A549 (cell line): ENCODE data around the gene CAMTA1. TPM values are rescaled to one million over a fixed set of nuclear protein-coding genes. Genes with fewer than 3 reads are reported as not detected.

ENCODE experiments used
- ATAC-seq, 2 experiments: fragments of 200-7000 bp in 1 of 2; fragments of >200 bp in 1 of 2; cut with Nextera tagmentation in 1 of 2; cut with Tn5 transposase in 1 of 2; 3 replicates each; pipeline versions ENCODE4 v1.8.0 to v1.9.1; 2018 to 2020; ENCODE audit warnings: mild to moderate bottlenecking in 1 of 2, moderate library complexity in 1 of 2
- CTCF ChIA-PET: fragments of 300-600 bp; sonication (Branson Sonifier 250); formaldehyde crosslinking; extraction: SDS; loops from one replicate; lab custom pipeline; 2021; ENCODE audit warnings: antibody characterized with exemption, inconsistent platforms; lab: Yijun Ruan, JAX
- POLR2A ChIA-PET: fragments of 350-600 bp; formaldehyde crosslinking; extraction: SDS; loops from one replicate; lab custom pipeline; 2021; ENCODE audit warnings: antibody characterized with exemption, inconsistent platforms; lab: Yijun Ruan, JAX
- DNase-seq, 2 experiments: peaks; one replicate each; pipeline versions ENCODE4 v3.0.0 to v3.0.0-alpha.2; 2011 to 2016; ENCODE audit warnings: low read depth in 1 of 2, low spot score in 1 of 2
- FAIRE-seq: peaks from 2 replicates; lab custom pipeline; 2011; peaks lifted over from hg19 to GRCh38; lab: Jason Lieb, UNC
- H3K27ac ChIP-seq, 2 experiments: fragments of >200 bp; sonication (Bioruptor Twin); formaldehyde crosslinking; 3 replicates each; pipeline ENCODE4 v1.5.1; 2016 to 2017
- H3K4me1 ChIP-seq: fragments of >200 bp; sonication (Bioruptor Twin); formaldehyde crosslinking; 3 replicates; pipeline ENCODE4 v1.6.1; 2016
- H3K4me2 ChIP-seq: fragments of >200 bp; sonication (Bioruptor Twin); formaldehyde crosslinking; 3 replicates; pipeline ENCODE4 v1.6.1; 2016
- H3K4me3 ChIP-seq: fragments of >200 bp; sonication (Bioruptor Twin); formaldehyde crosslinking; 3 replicates; pipeline ENCODE4 v1.5.1; 2016
- H3K9me3 ChIP-seq: fragments of >200 bp; sonication (Bioruptor Twin); formaldehyde crosslinking; 3 replicates; pipeline ENCODE4 v1.6.1; 2016
- CBX2 ChIP-seq: fragments of 200-600 bp; sonication (generic); IDR thresholded peaks from 2 replicates; pipeline ENCODE4 v1.6.1; 2016; ENCODE audit warnings: low read depth, mild to moderate bottlenecking, borderline replicate concordance
- CEBPB ChIP-seq, 2 experiments: fragments of >200 bp in 1 of 2; sonication (Bioruptor Twin) in 1 of 2; formaldehyde crosslinking in 1 of 2; IDR thresholded peaks; 2 replicates each; pipeline ENCODE4 v1.6.1; 2012 to 2016
- CHD2 ChIP-seq: fragments of 150-350 bp; IDR thresholded peaks from 2 replicates; pipeline ENCODE4 v1.6.1; 2014; ENCODE audit warnings: low read length; ENCODE audit not compliant: partially characterized antibody
- FOSB ChIP-seq: fragments of 250-450 bp; sonication (Bioruptor Pico); IDR thresholded peaks from 2 replicates; pipeline ENCODE4 v1.5.0; 2020; ENCODE audit warnings: mild to moderate bottlenecking, moderate library complexity
- FOXS1 ChIP-seq: fragments of 250-450 bp; sonication (Bioruptor Pico); IDR thresholded peaks from 2 replicates; pipeline ENCODE4 v1.5.0; 2020; ENCODE audit warnings: mild to moderate bottlenecking, moderate library complexity
- GATA3 ChIP-seq: IDR thresholded peaks from 2 replicates; pipeline ENCODE4 v1.6.1; 2012; ENCODE audit warnings: borderline replicate concordance
- MYC ChIP-seq: IDR thresholded peaks from 2 replicates; pipeline ENCODE4 v1.6.1; 2012; ENCODE audit warnings: mild to moderate bottlenecking, inconsistent platforms, low read length, improper control_type of control experiment, borderline replicate concordance
- NPAS2 ChIP-seq: fragments of 250-450 bp; sonication (Bioruptor Pico); IDR thresholded peaks from 2 replicates; pipeline ENCODE4 v1.8.0; 2022; ENCODE audit warnings: mild to moderate bottlenecking, moderate library complexity, borderline replicate concordance
- POLR2A ChIP-seq: IDR thresholded peaks from 2 replicates; pipeline ENCODE4 v1.6.1; 2012; ENCODE audit warnings: mild to moderate bottlenecking, low read length
- RNF2 ChIP-seq: fragments of 200-600 bp; sonication (generic); IDR thresholded peaks from 2 replicates; pipeline ENCODE4 v1.6.1; 2016; ENCODE audit warnings: low read depth, mild to moderate bottlenecking, antibody characterized with exemption, moderate library complexity, borderline replicate concordance
- ZC3H11A ChIP-seq: fragments of 450-650 bp; IDR thresholded peaks from 2 replicates; pipeline ENCODE4 v1.6.1; 2014; ENCODE audit warnings: antibody characterized with exemption, mild to moderate bottlenecking
- ZFP36 ChIP-seq: fragments of 450-650 bp; IDR thresholded peaks from 2 replicates; pipeline ENCODE4 v1.6.1; 2014; ENCODE audit warnings: borderline replicate concordance; ENCODE audit not compliant: partially characterized antibody
- ZNF302 ChIP-seq: fragments of 250-450 bp; sonication (Bioruptor Pico); IDR thresholded peaks from 2 replicates; pipeline ENCODE4 v1.9.0; 2021; ENCODE audit warnings: inconsistent platforms, mild to moderate bottlenecking, moderate library complexity
- WGBS: methylation state at CpG from one replicate; pipeline ENCODE4 v1.1.6; 2017; ENCODE audit errors: missing lambda C conversion rate; 5-methylcytosine and 5-hydroxymethylcytosine counted together
- polyA plus RNA-seq, 4 experiments: library from polyadenylated mRNA; depleted of rRNA in 3 of 4; stranded (reverse); fragments of >200 nt; fragmentation: RNase III in 1 of 4; extraction: RNeasy Plus Mini Kit Qiagen cat#74134 plus additional on column Dnase treatment in 1 of 4; gene quantifications; 2 replicates in 3 of 4; 3 replicates in 1 of 4; pipeline ENCODE4 v1.2.3, GENCODE V29; 2011 to 2017
- TF ChIP-seq, protein P1 (sequence below): IDR thresholded peaks from 2 replicates; pipeline ENCODE4 v1.6.1; 2012
- TF ChIP-seq, protein P2 (sequence below): fragments of 250-450 bp; sonication (Bioruptor Pico); IDR thresholded peaks from 2 replicates; pipeline ENCODE4 v1.5.0; 2021; ENCODE audit warnings: mild to moderate bottlenecking, moderate library complexity, borderline replicate concordance
- TF ChIP-seq, protein P3 (sequence below): fragments of >200 bp; sonication (Bioruptor Twin); formaldehyde crosslinking; IDR thresholded peaks from 3 replicates; pipeline ENCODE4 v1.6.1; 2016
- TF ChIP-seq, protein P4 (sequence below): fragments of 150-350 bp; IDR thresholded peaks from 2 replicates; pipeline ENCODE4 v1.6.1; 2014; ENCODE audit warnings: low read depth, mild to moderate bottlenecking, low read length
- TF ChIP-seq, protein P5 (sequence below): IDR thresholded peaks from 2 replicates; pipeline ENCODE4 v1.6.1; 2012
- TF ChIP-seq, protein P6 (sequence below): fragments of 200-600 bp; sonication (generic); IDR thresholded peaks from 2 replicates; pipeline ENCODE4 v1.6.1; 2016; ENCODE audit warnings: antibody characterized with exemption, mild to moderate bottlenecking, moderate library complexity
- TF ChIP-seq, protein P7 (sequence below): fragments of >200 bp; sonication (Bioruptor Twin); formaldehyde crosslinking; IDR thresholded peaks from 2 replicates; pipeline ENCODE4 v1.6.1; 2016

The CAMTA1 gene
- polyA plus RNA-seq, 2 of the 4 experiments (the other 2 are of a cell fraction) = 58.8 to 75.0 TPM

DNA sequence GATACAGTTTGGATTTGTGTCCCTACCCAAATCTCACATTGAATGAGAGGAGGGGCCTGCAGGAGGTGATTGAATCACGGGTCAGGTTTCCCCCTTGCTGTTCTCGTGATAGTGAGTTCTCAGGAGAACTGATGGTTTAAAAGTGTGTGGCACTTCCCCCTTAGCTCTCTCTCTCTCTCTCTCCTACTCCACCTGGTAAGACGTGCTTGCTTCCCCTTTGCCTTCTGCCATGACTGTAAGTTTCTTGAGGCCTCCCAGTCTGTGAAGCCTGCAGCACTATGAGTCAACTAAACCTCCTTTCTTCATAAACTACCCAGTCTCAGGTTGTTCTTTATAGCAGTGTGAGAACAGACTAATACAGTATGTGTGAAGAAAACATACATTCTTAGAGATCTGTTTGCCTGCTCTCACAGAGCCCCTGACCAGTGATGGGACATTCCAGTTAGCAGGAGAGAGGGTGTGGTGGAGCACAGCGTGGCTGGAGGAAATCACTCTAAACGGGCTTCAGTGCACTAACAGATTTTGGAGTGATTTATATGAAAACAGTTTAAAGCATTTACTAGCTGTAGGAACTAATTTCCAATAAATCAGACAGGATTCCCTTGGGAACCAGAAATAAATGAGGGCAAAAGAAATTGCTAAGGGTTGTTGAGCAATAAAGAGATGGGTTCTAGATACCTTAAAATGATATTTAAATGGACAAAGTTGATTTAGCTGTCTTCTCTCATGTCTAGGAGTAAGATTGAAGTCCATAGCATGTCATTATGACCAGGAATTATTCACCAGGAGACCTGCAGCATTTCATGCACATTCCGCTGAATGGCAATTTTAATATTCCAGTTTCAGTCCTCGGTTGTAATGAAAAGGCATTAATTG, 411.0 kb downstream of the CAMTA1 start:
- ChIA-PET POLR2A (no interaction called here), CTCF (interaction anchor here (0.6 to 0.8 kb wide), 2 partner anchors 68 to 473 kb away, joined by 3 to 4 read pairs; no protein-coding TSS in a partner anchor)
- TF ChIP-seq POLR2A (no peak), RNF2 (no peak), GATA3 (no peak), MYC (no peak)
- FAIRE-seq = no peak
- DNase-seq = no peak
- no peak for ATAC-seq
- Histone ChIP-seq H3K4me2 (no peak overlapping the region), H3K4me1 (no peaks in the 10 kb centered on the region), H3K27ac (no peak overlapping the region), H3K9me3 (no peaks in the 10 kb centered on the region), H3K4me3 (no peak overlapping the region)
- 83% methylated on average over 7 of the region's 7 CpGs for WGBS

DNA sequence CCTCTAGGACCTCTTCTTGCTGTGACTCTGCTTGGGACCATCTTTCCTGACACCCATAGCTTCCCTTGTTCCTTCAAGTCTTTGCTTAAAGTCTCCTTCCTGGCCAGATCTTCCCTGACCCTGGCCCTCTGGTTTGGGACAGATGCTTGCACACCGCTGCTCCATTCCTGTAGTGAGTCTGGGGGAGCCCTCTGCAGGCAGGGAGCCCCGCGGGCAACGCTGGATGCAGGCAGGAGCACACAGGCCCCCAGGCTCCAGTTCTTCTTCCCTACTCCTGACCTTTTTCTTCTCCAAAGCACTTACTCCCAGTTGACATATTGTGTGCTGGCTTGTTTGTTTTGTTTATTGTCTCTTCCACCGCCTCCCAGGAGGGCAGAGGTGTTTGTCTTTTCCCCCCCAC, 413.4 kb downstream of the CAMTA1 start:
- CTCF ChIA-PET = interaction anchor here (1.4 kb wide), 1 partner anchor 129 kb away, joined by 4 read pairs; no protein-coding TSS in a partner anchor
- H3K4me3 ChIP-seq = no peak overlapping the region
- POLR2A ChIA-PET = no interaction called here
- 70% methylated on average over 5 of the region's 5 CpGs for WGBS
- H3K27ac ChIP-seq = no peak overlapping the region
- no peaks in the 10 kb centered on the region for H3K9me3 ChIP-seq
- no peak for DNase-seq
- TF ChIP-seq, protein P1, sequence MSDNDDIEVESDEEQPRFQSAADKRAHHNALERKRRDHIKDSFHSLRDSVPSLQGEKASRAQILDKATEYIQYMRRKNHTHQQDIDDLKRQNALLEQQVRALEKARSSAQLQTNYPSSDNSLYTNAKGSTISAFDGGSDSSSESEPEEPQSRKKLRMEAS = no peak
- H3K4me2 ChIP-seq = no peak overlapping the region
- no peak for FAIRE-seq
- no peak for ATAC-seq
- H3K4me1 ChIP-seq = no peaks in the 10 kb centered on the region

DNA sequence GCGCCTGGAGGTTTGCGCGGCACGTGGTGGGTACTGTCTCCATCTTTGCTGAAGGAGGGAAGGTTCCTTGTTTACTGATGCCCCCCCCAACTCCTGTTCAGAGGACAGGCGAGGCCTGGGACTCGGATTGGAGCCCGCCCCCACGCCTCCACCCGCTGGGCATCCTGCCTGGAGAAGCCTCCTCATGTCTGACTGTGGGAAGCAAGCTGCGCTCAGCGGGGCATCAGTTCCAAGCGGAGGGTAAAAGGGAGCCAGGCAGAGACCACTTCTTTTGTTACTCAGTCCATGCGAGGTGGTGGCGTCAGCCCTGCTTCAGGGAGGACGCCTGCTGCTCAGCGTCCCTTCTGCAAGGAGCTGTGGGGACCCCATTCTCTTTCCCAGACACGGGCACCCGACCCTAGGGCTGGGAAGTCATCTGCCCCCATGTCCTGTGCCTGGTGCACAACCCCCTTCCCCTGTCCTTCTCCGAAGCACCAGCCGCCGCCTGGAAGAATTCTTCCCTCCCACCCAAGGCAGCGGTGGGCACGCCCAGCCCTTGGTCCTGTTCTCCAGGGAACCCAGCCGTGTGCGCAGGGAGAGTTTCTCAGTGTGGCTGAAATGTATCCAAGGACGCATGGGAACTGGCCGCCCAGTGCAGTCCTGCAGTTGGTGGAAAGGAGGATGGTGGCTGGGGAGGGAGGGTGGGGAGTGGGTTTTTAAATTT, 414.0 kb downstream of the CAMTA1 start:
- 88% methylated on average over 19 of the region's 27 CpGs for WGBS
- no peak for FAIRE-seq
- Histone ChIP-seq H3K4me3 (no peak overlapping the region), H3K9me3 (no peaks in the 10 kb centered on the region), H3K4me1 (no peaks in the 10 kb centered on the region), H3K4me2 (no peak overlapping the region), H3K27ac (no peak overlapping the region)
- ChIA-PET CTCF (no interaction called here), POLR2A (no interaction called here)
- ATAC-seq = no peak
- no peak for DNase-seq
- no peak for TF ChIP-seq RNF2
- TF ChIP-seq, protein P2, sequence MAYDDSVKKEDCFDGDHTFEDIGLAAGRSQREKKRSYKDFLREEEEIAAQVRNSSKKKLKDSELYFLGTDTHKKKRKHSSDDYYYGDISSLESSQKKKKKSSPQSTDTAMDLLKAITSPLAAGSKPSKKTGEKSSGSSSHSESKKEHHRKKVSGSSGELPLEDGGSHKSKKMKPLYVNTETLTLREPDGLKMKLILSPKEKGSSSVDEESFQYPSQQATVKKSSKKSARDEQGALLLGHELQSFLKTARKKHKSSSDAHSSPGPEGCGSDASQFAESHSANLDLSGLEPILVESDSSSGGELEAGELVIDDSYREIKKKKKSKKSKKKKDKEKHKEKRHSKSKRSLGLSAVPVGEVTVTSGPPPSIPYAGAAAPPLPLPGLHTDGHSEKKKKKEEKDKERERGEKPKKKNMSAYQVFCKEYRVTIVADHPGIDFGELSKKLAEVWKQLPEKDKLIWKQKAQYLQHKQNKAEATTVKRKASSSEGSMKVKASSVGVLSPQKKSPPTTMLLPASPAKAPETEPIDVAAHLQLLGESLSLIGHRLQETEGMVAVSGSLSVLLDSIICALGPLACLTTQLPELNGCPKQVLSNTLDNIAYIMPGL (CRISPR knock-in tag) = no peak
- TF ChIP-seq FOXS1 (CRISPR knock-in tag) = no peak
- TF ChIP-seq ZC3H11A = no peak
- no peak for TF ChIP-seq ZNF302 (CRISPR knock-in tag)
- no peak for TF ChIP-seq CBX2
- TF ChIP-seq, protein P1 = no peak
- TF ChIP-seq FOSB = no peak
- TF ChIP-seq CEBPB (IDR thresholded peaks at IDR 0.05) = no peak
- TF ChIP-seq, protein P3, sequence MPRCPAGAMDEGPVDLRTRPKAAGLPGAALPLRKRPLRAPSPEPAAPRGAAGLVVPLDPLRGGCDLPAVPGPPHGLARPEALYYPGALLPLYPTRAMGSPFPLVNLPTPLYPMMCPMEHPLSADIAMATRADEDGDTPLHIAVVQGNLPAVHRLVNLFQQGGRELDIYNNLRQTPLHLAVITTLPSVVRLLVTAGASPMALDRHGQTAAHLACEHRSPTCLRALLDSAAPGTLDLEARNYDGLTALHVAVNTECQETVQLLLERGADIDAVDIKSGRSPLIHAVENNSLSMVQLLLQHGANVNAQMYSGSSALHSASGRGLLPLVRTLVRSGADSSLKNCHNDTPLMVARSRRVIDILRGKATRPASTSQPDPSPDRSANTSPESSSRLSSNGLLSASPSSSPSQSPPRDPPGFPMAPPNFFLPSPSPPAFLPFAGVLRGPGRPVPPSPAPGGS = no peak
- TF ChIP-seq NPAS2 (CRISPR knock-in tag) = no peak
- TF ChIP-seq, protein P4, sequence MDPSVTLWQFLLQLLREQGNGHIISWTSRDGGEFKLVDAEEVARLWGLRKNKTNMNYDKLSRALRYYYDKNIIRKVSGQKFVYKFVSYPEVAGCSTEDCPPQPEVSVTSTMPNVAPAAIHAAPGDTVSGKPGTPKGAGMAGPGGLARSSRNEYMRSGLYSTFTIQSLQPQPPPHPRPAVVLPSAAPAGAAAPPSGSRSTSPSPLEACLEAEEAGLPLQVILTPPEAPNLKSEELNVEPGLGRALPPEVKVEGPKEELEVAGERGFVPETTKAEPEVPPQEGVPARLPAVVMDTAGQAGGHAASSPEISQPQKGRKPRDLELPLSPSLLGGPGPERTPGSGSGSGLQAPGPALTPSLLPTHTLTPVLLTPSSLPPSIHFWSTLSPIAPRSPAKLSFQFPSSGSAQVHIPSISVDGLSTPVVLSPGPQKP = no peak
- TF ChIP-seq CHD2 = no peak
- TF ChIP-seq, protein P5, sequence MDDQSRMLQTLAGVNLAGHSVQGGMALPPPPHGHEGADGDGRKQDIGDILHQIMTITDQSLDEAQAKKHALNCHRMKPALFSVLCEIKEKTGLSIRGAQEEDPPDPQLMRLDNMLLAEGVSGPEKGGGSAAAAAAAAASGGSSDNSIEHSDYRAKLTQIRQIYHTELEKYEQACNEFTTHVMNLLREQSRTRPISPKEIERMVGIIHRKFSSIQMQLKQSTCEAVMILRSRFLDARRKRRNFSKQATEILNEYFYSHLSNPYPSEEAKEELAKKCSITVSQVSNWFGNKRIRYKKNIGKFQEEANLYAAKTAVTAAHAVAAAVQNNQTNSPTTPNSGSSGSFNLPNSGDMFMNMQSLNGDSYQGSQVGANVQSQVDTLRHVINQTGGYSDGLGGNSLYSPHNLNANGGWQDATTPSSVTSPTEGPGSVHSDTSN = no peak
- TF ChIP-seq, protein P6, sequence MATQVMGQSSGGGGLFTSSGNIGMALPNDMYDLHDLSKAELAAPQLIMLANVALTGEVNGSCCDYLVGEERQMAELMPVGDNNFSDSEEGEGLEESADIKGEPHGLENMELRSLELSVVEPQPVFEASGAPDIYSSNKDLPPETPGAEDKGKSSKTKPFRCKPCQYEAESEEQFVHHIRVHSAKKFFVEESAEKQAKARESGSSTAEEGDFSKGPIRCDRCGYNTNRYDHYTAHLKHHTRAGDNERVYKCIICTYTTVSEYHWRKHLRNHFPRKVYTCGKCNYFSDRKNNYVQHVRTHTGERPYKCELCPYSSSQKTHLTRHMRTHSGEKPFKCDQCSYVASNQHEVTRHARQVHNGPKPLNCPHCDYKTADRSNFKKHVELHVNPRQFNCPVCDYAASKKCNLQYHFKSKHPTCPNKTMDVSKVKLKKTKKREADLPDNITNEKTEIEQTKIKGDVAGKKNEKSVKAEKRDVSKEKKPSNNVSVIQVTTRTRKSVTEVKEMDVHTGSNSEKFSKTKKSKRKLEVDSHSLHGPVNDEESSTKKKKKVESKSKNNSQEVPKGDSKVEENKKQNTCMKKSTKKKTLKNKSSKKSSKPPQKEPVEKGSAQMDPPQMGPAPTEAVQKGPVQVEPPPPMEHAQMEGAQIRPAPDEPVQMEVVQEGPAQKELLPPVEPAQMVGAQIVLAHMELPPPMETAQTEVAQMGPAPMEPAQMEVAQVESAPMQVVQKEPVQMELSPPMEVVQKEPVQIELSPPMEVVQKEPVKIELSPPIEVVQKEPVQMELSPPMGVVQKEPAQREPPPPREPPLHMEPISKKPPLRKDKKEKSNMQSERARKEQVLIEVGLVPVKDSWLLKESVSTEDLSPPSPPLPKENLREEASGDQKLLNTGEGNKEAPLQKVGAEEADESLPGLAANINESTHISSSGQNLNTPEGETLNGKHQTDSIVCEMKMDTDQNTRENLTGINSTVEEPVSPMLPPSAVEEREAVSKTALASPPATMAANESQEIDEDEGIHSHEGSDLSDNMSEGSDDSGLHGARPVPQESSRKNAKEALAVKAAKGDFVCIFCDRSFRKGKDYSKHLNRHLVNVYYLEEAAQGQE = no peak
- TF ChIP-seq, protein P7, sequence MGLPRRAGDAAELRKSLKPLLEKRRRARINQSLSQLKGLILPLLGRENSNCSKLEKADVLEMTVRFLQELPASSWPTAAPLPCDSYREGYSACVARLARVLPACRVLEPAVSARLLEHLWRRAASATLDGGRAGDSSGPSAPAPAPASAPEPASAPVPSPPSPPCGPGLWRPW = no peak
- TF ChIP-seq ZFP36 = no peak
